Medulla oblongata (tissue), 1 donor: ENCODE results near the gene TPMT.
"Not testable (repeated sequence)": the region's sequence is repeated elsewhere in the genome, so short reads cannot be mapped to it uniquely, and the experiment has no call there.

Experiments
- DNase-seq: peaks from one replicate; pipeline ENCODE4 v3.0.0-alpha.2; 2015; ENCODE audit errors: extremely low spot score

Gene TPMT

DNA sequence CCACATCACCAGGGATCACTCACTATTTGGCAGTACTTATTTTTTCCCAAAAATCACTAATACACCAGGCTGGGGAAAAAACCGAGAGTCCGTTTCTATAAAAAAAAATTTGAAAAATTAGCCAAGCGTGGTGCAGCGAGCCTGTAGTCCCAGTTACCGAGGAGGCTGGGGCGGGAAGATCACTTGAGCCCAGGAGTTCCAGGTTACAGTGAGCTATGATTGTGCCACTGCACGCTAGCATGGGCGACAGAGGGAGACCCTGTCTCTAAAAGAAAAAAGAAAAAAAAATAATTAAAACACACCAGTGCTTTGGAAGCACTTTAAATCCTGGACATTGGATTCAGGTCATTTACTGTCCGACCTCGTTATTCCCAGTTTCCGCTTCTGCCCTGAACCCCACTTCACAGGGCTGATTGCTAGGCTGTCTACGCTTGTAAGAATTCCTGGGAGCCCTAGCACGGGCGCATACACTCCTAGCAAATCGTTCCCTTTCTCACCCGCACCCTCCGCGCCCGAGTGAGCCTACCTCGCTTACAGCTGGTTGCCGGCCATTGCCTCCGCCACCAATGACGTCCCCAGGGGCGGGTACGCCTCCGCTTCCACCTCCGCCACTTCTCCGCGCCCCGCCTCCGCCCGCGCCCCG, at the start of gene TPMT:
Gene TPMT (minus strand): TSS at position 571 of the 643 bp plus-strand sequence. CDS start 5,950 bp downstream, outside the sequence.
- DNase-seq: no peak

DNA sequence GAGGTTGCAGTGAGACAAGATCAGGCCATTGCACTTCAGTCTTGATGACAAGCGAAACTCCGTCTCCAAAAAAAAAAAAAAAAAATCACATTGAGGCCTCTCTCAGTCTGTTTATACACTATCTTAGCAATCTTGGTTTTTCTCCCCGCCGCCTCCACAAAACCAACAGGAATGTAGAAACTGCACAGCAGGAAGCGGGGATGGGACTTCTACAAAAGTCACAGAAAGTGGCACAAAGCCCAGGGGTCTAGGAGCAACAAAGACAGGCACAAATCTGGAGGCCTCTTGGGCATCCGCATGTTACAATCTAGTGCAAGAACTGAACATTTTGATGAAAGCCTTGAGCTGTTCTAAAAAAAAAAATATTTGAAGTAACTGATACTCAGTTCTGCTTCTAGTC, 48.9 kb upstream of the TPMT start:
- DNase-seq: no peak

DNA sequence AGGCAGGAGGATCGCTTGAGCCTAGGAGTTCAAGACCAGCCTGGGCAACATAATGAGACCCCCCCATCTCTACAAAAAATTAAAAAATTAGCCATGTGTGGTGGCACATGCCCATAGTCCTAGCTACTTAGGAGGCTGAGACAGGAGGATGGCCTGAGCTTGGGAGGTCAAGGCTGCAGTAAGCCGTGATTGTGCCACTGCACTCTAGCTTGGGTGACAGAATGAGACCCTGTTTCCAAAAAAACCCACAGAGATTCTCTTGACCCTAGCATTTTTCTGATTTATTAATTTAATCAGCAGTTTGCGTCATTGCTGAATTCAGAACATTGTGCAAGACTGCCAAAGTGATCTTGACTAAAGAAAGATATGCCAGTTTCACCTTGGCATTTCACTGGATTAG, 37.1 kb upstream of the TPMT start:
- DNase-seq: no peak

DNA sequence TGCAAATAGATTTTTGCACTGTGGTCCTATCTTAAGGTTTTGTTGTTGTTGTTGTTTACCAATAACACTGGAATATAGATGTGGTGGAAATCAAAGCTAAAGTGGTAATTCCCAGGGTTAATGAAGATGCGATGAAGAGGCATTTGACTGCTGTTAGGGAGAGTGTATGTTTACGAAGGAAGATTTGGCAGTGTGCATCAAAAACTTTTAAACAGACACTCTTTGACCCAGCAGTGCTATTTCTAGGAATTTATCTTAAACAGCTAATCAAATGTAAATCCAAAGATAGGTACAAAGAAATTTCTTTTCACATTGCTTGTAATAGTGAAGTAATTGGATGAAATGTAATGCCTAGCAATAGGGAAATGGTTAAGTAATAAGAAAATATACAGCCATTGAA, 34.3 kb upstream of the TPMT start:
- DNase-seq: no peak

DNA sequence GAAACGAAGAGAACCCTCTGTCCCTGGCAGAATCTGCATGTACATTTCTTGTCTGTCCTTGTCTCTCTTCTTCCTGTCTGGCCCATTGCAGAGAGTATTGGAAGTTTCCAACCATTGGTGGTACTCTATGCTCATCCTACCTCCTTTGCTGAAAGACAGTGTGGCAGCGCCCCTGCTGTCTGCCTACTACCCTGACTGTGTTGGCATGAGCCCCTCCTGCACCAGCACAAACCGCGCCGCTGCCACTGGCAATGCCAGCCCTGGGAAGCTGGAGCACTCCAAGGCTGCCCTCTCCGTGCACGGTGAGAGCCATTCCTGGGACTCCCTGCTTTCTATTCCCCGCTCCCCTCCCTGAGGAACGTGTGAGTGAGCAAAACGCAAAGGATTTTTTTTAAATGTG, 32.8 kb upstream of the TPMT start:
- DNase-seq: no peak

DNA sequence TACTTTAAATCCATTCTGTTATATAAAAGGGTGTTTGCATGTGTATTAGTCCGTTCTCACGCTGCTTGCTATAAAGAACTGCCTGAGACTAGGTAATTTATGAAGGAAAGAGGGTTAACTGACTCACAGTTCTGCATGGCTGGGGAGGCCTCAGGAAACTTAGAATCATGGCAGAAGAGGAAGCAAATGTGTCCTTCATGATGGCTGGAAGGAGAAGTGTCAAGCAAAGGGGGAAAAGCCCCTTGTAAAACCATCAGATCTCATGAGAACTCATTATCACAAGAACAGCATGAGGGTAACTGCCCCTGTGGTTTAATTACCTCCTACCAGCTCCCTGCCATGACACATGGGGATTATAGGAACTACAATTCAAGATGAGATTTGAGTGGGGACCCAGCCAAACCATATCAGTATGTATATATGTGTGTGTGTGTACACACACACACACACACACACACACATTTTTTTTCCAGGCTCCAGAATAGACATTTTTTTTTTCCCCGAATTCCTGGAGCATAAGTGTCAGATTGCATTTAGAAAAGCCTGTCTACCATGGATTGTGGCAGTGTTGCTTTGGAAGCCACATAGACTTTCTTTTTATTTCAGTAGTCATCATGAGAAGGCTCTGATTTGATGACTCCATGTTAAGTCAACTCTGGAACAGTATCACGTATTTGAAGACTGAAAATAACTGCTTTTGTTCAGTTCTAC, 31.8 kb upstream of the TPMT start:
- no peak for DNase-seq

DNA sequence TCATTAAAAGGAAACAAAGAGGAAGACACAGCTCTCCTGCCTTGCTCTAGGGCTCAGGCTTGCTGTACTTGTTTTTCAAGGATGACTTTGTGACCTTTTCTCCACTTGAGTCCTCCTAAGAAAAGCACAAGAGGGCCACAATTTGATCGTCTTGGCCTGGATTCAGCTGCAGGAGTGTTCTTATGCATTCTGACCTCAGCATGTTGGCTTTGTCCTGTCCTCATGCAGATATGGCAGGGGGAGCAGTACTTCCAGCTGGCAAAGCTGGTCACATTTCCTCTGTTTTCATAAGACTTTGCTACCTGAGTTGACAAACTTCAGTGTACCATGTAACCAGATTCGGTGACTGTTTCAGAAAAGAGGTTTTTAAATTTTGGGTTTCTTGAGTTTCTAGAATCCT, 31.2 kb upstream of the TPMT start:
- no peak for DNase-seq

DNA sequence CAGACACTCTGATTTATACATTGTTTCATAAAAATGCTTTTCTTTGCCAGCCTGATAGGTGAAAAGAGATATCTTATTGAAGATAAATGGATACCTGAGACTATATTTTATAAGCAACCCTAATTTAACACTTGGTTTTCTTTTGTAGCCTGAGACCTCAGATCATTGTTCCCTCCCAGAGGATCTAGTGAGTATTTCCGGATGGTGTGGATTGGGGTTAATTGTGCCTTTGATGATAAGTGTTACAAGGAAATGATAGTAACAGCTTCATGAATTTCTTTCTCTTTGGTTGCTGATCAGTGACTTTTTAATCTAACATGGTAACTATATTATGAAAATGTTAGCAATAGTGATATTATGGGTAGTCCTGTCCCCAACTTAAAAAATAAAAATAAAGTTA, 30.7 kb upstream of the TPMT start:
- no peak for DNase-seq

DNA sequence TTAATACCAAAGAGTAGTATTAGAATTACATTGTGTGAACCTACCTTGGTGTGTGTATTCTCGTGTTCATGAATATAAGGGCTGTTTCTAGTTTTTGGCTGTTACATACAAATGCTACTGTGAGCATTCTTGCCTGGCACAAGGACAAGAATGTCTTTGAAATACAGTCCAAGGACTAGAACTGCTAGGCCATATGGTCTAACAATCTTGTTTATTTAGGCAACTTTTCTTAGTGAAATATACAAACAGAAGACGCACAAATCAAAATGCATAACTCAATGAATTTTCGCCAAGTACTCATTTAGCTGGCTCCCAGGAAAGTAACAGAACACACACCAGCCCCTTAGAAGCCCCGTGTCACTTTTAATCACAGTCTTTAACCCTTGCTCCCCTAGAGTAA, 28.9 kb upstream of the TPMT start:
- no peak for DNase-seq

DNA sequence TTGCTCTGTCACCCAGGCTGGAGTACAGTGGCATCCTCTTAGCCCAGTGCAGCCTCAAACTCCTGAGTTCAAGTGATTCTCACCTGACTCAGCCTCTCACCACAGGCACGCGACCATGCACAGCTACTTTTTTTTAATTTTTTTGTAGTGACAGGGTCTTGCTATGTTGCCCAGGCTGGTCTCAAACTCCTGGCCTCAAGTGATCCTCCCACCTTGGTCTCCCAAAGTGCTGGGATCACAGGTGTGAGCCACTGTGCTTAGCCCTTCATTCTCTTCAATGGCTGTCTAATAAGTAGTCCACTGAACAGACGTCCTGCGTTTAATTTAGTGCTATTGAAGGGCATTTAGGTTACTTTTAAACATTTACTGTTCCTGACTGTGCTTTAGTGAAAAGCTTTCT, 27.7 kb upstream of the TPMT start:
- no peak for DNase-seq

DNA sequence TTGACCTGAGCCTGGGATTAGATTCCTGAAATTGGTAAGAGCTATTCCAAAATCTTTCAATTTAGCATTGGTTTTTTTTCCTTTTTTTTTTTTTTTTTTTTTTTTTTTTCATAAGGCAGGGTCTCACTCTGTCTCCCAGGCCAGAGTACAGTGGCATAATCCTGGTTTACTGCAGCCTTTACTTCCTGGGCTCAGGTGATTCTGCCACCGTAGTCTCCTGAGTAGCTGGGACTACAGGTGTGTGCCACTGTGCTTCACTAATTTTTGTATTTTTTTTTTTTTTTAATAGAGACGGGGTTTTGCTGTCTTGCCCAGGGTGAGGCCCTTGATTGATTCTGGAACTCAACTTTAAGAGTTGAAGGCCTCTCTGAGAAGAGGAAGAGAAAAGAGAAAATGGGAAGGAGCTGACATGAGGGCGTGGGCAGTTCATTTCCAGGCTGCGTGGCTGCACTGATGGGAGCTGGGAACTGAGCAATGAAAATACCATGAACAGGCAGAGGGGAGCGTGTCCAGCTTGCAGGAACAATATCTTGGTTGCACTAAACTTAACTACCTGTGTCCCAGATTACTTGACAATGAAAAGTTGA, 25.0 kb upstream of the TPMT start:
- peak; percentile 66 for DNase-seq

DNA sequence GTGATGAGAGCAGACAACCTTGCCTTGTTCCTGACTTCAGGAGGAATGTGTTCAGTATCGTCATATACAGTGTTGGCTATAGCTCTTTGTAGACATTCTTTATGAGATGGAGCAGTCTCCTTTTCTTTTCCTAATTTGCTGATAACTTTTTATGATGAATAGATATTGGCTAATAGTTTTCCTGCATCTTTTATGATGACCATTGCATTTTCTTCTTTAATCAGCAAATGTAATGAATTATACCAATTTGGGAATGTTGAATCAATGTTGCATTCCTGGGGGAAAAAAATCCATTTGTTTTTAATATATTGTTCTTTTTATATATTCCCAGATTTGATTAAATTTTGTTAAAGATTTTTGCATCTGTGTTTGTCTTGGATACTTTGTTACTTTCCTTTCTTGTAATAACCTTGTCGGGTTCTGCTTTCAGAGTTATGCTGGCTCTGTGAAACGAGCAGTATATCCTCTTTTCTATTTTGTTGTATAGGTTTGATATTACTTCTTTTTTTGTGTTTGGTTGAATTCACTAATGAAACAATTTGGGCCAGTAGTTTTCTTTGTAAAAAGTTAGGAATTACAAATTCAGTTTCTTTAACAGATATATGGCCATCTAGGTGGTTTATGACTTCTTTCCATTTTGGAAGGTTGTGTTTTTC, 24.2 kb upstream of the TPMT start:
- DNase-seq: peak; percentile 20

DNA sequence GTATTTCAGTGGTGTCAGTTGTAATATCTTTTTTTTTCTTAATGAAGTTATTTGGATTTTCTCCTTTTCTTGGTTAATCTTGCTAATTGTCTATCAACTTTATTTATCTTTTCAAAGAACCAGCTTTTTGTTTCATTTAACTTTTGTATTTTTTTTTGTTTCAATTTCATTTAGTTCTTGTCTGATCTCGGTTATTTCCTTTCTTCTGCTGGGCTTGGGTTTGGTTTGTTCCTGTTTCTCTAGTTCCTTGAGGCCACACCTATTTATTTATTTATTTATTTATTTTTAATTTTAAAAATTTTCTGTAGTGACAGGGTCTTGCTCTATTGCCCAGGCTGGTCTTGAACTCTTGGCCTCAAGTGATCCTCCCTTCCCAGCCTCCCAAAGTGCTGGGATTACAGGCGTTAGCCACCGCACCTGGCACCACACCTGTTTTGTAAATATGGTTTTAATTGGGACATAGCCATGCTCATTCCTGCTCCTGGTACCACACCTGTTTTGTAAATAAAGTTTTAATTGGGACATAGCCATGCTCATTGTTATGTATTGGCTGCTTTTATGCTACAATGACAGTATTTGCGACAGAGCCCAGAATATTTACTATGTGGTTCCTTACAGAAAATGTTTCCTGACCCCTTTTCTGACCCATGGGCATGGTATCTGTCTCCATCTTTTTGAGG, 22.5 kb upstream of the TPMT start:
- DNase-seq: no peak

DNA sequence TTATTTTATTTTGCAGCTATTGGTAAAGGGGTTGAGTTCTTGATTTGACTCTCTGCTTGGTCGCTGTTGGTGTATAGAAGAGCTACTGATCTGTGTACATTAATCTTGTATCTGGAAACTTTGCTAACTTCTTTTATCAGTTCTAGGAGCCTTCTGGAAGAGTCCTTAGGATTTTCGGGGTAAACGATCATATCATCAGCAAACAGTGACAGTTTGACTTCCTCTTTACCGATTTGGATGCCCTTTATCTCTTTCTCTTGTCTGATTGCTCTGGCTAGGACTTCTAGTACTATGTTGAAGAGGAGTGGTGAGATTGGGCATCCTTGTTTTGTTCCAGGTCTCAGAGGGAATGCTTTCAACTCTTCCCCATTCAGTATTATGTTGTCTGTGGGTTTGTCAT, 21.3 kb upstream of the TPMT start:
- DNase-seq: not testable (repeated sequence)

DNA sequence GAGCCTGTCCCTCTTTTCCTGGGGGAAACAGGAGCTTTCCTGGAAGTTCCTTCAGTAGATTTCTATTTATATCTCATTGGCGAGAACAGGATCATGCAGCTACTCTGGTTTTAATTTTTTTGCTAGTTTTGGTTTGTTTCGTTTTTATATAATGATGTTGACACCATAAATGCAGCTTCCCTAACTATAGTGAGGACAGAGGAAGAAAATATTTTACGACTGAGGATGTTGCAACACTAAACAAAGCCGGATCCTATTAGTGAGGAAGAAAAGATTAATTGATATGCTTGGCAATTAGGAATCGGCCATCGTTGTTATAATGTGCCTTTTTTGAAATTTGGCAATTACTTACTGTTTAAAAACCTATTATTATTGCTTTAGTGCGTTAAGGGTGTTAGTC, 17.0 kb upstream of the TPMT start:
- no peak for DNase-seq

DNA sequence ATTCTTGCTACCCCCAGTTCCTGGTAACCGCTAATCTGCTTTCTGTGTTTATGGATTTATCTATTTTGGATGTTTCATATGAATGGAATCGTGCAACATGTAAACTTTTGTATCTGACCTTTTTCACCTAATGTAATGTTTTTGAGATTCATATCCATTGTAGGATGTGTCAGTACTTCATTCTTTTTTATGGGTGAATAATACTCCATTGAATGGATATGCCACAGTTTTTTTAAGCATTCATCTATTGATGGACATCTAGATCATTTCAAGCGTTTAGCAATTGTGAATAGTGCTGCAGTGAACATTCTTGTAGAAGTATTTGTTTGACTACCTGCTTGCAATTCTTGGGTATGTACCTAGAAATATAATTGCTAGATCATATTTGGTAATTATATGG, 13.4 kb upstream of the TPMT start:
- DNase-seq: no peak

DNA sequence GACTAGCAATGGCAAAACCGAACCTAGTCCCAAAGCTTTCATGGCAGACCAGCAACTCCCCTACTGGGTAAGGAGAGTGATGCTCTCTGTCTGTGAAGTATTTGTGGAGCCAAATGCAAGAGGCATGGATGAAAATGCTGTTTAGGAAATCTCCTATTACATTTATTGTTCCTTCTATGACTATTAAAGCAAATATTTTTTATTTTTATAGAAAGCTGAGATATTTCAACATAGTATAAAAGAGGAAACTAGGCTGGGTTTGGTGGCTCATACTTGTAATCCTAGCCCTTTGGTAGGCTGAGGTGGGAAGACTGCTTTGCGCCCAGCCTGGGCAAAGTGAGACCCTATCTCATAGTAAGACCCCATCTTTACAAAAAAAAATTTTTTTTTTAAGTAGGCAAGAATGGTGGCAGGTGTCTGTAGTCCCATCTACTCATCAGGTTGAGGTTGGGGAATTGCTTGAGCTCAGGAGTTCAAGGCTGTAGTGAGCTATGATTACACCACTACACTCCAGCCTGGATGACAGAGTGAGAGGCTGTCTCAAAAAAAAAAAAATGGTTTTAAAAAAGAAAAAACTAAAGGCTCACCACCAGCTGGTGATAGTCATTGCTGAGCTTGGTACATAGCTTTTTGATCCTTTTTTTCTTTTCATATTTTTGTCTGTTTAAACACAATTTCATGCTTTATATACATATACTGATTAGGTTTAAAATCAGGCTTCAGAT, 11.6 kb upstream of the TPMT start:
- no peak for DNase-seq

DNA sequence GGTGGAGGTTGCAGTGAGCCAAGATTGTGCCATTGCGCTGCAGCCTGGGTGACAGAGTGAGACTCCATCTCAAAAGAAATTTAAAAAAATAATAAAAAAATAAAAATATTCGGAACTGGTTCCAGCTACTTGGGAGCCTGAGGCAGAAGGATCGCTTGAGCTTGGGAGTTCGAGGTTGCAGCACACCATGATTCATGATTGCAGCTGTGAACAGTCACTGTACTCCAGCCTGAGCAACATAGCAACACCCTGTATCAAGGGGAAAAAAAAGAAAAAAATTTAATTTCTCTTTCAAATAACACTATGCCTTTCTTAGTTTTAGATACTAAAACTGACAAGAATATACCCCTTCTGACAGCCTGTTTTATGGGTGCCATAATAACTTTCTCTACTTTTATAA, 10.9 kb upstream of the TPMT start:
- no peak for DNase-seq

DNA sequence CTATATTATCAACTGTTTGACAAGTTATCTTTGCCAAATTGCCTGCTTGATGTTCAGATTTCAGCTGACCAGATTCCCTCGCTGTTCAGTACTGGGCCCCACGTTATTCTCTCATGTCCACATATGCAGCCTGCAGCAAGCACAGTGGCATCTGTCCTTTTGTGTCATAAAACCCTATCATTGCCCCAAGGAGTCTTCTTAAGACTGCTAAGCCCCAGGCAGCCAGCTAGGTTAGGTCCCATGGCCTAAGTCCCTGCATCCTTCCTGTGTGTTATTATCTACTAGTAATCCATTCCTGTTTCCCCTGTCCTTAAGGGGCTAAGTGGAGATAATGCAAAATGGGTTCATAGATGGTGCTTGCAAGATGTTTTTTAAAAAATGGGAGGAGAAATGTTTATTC, 7.5 kb upstream of the TPMT start:
- DNase-seq: no peak

DNA sequence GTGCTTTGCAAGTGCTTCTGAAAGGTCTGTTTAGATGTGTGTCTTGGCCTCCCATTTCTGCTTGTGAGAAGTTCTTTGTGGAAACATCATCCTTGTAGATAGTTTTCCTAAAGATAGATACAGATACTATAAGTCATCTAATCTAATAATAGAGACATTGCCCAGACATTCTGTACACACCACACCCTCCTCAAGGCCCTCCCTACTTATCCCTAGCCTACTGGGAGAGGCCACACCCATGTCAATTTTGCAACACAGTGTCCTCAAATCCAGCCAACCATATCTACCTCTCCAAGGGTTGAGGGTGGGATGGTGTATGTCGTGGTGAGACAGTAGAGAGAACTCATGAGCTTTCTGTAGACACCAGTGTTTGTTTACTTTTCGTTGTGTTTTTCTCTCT, 6.6 kb upstream of the TPMT start:
- no peak for DNase-seq

DNA sequence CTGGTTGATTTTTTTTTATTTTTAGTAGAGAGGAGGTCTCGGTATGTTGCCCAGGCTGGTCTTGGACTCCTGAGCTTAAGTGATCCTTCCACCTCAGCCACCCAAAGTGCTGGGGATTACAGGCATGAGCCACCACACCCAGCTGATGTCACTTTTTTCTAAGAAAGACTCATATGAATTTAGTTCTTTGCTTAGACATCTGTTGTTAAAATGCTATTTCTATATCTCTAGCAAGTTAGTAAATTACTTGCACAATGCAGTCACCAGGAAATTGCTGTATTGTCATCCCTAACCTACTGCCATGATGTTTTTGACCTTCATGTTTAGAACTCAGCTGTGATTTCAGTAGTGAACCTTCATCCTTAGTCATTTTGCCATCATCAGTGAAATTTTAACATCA, 6.0 kb upstream of the TPMT start:
- DNase-seq: no peak
